Loucy (cell line): ENCODE measurements around the gene SQOR.

ENCODE experiments used
- EZH2phosphoT487 ChIP-seq: fragments of 200-600 bp; IDR thresholded peaks from 2 replicates; pipeline ENCODE4 v1.6.1; 2018; ENCODE audit warnings: antibody characterized with exemption, mild to moderate bottlenecking, moderate library complexity, borderline replicate concordance
- TF ChIP-seq, protein P1 (sequence below): fragments of 200-600 bp; sonication (generic); conservative IDR thresholded peaks from 2 replicates; pipeline ENCODE4 v1.5.1; 2014; ENCODE audit warnings: mild to moderate bottlenecking, antibody characterized with exemption, low read length

- TF ChIP-seq, protein P1, sequence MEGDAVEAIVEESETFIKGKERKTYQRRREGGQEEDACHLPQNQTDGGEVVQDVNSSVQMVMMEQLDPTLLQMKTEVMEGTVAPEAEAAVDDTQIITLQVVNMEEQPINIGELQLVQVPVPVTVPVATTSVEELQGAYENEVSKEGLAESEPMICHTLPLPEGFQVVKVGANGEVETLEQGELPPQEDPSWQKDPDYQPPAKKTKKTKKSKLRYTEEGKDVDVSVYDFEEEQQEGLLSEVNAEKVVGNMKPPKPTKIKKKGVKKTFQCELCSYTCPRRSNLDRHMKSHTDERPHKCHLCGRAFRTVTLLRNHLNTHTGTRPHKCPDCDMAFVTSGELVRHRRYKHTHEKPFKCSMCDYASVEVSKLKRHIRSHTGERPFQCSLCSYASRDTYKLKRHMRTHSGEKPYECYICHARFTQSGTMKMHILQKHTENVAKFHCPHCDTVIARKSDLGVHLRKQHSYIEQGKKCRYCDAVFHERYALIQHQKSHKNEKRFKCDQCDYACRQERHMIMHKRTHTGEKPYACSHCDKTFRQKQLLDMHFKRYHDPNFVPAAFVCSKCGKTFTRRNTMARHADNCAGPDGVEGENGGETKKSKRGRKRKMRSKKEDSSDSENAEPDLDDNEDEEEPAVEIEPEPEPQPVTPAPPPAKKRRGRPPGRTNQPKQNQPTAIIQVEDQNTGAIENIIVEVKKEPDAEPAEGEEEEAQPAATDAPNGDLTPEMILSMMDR: peak; percentile 27; the same call in 1 of the 2 replicates
- no peak for TF ChIP-seq EZH2phosphoT487
These were observed 69.0 kb downstream of the SQOR start for GRCh38 chr15:45703670-45704328.
